ENCODE data around the gene PRRX2. TPM values are rescaled to one million over a fixed set of nuclear protein-coding genes. Genes with fewer than 3 reads are reported as not detected.

The PRRX2 gene
- polyA plus RNA-seq, 1 experiment, result 8.3 TPM

DNA sequence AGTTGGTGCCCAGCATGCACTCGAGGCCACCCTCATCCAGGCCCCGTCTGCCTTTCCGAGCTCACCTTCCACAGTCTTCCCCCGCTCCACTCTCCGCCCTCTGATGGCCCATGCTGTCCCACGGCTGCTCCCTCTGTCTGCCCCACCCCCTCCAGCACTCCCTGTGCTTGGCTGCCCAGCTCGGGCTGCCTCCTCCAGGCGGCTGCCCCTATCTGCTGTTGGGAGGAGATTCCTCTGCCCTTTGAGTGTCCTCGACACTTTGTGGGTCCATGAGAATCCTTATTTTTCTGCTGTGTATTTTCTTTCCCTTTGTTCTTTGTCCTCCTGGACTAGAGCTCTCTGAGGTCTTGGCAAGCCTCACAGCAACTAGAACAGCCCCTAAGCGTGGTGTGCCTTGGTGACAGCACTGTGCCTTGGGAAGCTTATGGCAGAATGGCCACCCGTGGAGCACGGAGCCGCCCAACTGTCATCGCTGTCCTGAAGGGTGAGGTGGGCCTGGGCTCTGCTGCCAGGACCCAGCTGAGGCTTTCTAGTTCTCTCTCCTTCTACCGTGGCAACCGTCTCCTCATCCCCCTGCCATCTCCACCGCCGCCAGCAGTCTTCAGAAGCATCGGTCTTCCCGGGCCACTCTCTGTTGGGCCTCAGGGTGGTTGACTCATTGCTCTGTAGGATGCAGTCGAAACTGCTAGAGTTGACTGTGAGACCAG lies 34.3 kb upstream of the PRRX2 start:
- TF ChIP-seq, protein P1, sequence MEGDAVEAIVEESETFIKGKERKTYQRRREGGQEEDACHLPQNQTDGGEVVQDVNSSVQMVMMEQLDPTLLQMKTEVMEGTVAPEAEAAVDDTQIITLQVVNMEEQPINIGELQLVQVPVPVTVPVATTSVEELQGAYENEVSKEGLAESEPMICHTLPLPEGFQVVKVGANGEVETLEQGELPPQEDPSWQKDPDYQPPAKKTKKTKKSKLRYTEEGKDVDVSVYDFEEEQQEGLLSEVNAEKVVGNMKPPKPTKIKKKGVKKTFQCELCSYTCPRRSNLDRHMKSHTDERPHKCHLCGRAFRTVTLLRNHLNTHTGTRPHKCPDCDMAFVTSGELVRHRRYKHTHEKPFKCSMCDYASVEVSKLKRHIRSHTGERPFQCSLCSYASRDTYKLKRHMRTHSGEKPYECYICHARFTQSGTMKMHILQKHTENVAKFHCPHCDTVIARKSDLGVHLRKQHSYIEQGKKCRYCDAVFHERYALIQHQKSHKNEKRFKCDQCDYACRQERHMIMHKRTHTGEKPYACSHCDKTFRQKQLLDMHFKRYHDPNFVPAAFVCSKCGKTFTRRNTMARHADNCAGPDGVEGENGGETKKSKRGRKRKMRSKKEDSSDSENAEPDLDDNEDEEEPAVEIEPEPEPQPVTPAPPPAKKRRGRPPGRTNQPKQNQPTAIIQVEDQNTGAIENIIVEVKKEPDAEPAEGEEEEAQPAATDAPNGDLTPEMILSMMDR (IDR thresholded peaks at IDR 0.05; ENCODE audit: low read depth, low read length), result no peak
- no peaks in the 10 kb centered on the region for H3K9me3 ChIP-seq (ENCODE audit: control insufficient read depth, insufficient read depth, low read length)
- H3K4me3 ChIP-seq (ENCODE audit: low read depth, low read length), result no peak overlapping the region
- no peaks in the 10 kb centered on the region for H3K27me3 ChIP-seq (ENCODE audit: control insufficient read depth, insufficient read depth, low read length)
- ChIA-PET POLR2A (interaction anchor here (1.2 kb wide), 1 partner anchor 454 kb away, joined by 3 read pairs; the partner anchor contains the start of gene IER5L), CTCF (interaction anchor here (1.0 to 2.1 kb wide), 3 partner anchors 107 to 500 kb away, joined by 3 to 17 read pairs (median 6); no protein-coding TSS in a partner anchor)
- DNase-seq (ENCODE audit: low read depth, low spot score), result no peak
- peak overlapping the region; percentile 39 for H3K27ac ChIP-seq (ENCODE audit: low read depth, low read length)

DNA sequence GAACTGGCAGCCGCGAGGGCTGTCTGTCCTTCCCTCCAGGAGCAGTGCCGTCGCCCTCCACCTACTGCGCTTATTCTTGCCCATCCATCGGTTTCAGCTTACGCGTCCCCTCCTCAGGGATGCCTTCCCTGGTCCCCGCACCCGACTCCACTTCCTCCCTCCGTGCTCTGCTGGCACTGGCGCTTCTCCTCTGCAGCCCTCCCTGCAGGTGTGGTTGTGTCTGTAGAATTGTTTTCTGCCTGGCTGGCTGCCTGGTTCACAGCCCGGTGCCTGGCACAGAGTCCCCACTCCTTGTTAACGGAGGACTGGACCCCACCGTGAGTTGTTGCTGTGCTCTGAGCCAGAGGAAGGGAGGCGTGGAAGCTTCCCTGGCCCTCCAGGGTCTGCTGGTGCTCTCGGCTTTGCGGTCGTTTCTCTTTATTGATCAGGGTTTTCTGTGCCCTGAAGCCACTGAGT lies 33.7 kb upstream of the PRRX2 start:
- no peak for DNase-seq (ENCODE audit: low read depth, low spot score)
- Histone ChIP-seq H3K4me3 (ENCODE audit: low read depth, low read length) (no peak overlapping the region), H3K9me3 (ENCODE audit: control insufficient read depth, insufficient read depth, low read length) (no peaks in the 10 kb centered on the region), H3K27me3 (ENCODE audit: control insufficient read depth, insufficient read depth, low read length) (no peaks in the 10 kb centered on the region), H3K27ac (ENCODE audit: low read depth, low read length) (peak overlapping the region; percentile 39)
- ChIA-PET CTCF (interaction anchor here (2.1 kb wide), 1 partner anchor 500 kb away, joined by 17 read pairs; no protein-coding TSS in a partner anchor), POLR2A (interaction anchor here (0.5 to 0.7 kb wide), 2 partner anchors 120 to 470 kb away, joined by 3 to 5 read pairs; no protein-coding TSS in a partner anchor)
- TF ChIP-seq, protein P1 (IDR thresholded peaks at IDR 0.05; ENCODE audit: low read depth, low read length), result no peak

DNA sequence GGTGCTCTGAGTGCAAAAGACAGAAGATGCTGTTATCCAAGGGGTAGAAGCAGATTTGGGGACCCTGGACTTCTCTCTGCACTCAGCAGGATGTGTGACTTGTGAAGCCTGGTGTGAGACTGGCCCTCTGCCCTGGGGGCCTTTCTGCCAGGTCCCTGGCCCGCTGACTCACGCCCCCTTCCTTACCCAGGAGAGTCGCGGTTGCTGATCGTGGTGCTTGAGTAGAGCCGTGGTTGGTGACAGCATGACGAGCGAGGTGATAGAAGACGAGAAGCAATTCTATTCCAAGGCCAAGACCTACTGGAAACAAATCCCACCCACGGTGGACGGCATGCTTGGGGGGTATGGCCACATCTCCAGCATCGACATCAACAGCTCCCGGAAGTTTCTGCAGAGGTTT lies 33.0 kb upstream of the PRRX2 start:
- no peaks in the 10 kb centered on the region for H3K9me3 ChIP-seq (ENCODE audit: control insufficient read depth, insufficient read depth, low read length)
- no peaks in the 10 kb centered on the region for H3K27me3 ChIP-seq (ENCODE audit: control insufficient read depth, insufficient read depth, low read length)
- TF ChIP-seq, protein P1 (IDR thresholded peaks at IDR 0.05; ENCODE audit: low read depth, low read length), result no peak
- CTCF ChIA-PET, result no interaction called here
- H3K4me3 ChIP-seq (ENCODE audit: low read depth, low read length), result no peak overlapping the region
- H3K27ac ChIP-seq (ENCODE audit: low read depth, low read length), result no peak overlapping the region
- no peak for DNase-seq (ENCODE audit: low read depth, low spot score)
- POLR2A ChIA-PET, result interaction anchor here (0.7 kb wide), 1 partner anchor 471 kb away, joined by 5 read pairs; no protein-coding TSS in a partner anchor

DNA sequence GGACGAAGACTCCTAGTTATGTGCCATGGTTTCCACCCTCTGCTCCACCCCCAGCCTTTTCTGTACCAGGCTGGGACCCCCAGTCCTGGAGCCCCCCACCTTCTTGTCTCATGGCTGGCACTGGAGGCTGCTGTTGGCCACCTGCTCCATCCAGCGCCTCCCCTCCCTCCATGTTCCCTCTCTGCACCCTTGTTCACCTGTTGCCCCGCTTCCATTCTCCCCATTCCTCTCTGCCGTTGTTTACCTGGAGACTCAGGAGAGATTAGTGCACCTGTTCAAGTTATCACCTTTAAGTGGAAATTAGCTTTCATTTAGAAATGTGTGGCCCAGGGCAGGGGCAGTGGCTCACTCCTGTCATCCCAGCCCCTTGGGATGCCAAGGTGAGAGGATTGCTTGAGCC lies 32.2 kb upstream of the PRRX2 start:
- no peak overlapping the region for H3K4me3 ChIP-seq (ENCODE audit: low read depth, low read length)
- ChIA-PET POLR2A (no interaction called here), CTCF (interaction anchor here (0.7 to 1.1 kb wide), 2 partner anchors 9 to 10 kb away, joined by 7 to 8 read pairs; no protein-coding TSS in a partner anchor)
- H3K9me3 ChIP-seq (ENCODE audit: control insufficient read depth, insufficient read depth, low read length), result no peaks in the 10 kb centered on the region
- DNase-seq (ENCODE audit: low read depth, low spot score), result no peak
- H3K27ac ChIP-seq (ENCODE audit: low read depth, low read length), result no peak overlapping the region
- TF ChIP-seq, protein P1 (IDR thresholded peaks at IDR 0.05; ENCODE audit: low read depth, low read length), result no peak
- no peaks in the 10 kb centered on the region for H3K27me3 ChIP-seq (ENCODE audit: control insufficient read depth, insufficient read depth, low read length)

DNA sequence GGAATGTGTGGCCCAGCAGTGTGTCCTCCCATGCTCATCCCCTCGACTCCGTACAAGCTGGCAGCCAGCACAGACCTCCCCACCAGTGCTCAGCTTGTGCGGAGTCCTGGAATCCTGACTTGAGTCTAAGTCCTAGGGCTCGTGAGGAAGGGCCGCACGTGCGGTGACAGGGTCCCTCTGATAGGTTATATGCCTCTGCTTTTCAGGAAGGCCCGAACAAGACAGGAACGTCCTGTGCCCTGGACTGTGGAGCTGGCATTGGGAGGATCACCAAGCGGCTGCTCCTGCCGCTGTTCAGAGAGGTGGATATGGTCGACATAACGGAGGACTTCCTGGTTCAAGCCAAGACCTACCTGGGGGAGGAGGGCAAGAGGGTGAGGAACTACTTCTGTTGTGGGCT lies 31.6 kb upstream of the PRRX2 start:
- no peak for DNase-seq (ENCODE audit: low read depth, low spot score)
- ChIA-PET CTCF (interaction anchor here (1.1 kb wide), 1 partner anchor 9 kb away, joined by 7 read pairs; no protein-coding TSS in a partner anchor), POLR2A (no interaction called here)
- Histone ChIP-seq H3K27me3 (ENCODE audit: control insufficient read depth, insufficient read depth, low read length) (no peaks in the 10 kb centered on the region), H3K4me3 (ENCODE audit: low read depth, low read length) (no peak overlapping the region), H3K27ac (ENCODE audit: low read depth, low read length) (no peak overlapping the region), H3K9me3 (ENCODE audit: control insufficient read depth, insufficient read depth, low read length) (no peaks in the 10 kb centered on the region)
- TF ChIP-seq, protein P1 (IDR thresholded peaks at IDR 0.05; ENCODE audit: low read depth, low read length), result no peak
